Smooth muscle cell (in vitro differentiated cells): ENCODE results near the gene LRGUK. TPM values are rescaled to one million over a fixed set of nuclear protein-coding genes. Genes with fewer than 3 reads are reported as not detected.

ENCODE experiments used
- DNase-seq: peaks from one replicate; lab custom pipeline; 2025; ENCODE audit not compliant: unreplicated experiment; lab: John Stamatoyannopoulos, UW
- H2AFZ ChIP-seq: fragments of 200-600 bp; sonication (generic); 2 replicates; pipeline ENCODE4 v1.6.0; 2016; ENCODE audit warnings: antibody characterized with exemption, low read depth, mild to moderate bottlenecking
- H3F3A ChIP-seq: fragments of 200-600 bp; sonication (generic); 2 replicates; pipeline ENCODE4 v1.6.0; 2017; ENCODE audit warnings: antibody characterized with exemption, low read depth
- H3K27ac ChIP-seq: fragments of 200-600 bp; sonication (generic); 2 replicates; pipeline ENCODE4 v1.5.1; 2016; ENCODE audit warnings: low read depth, mild to moderate bottlenecking
- H3K27me3 ChIP-seq: fragments of 200-600 bp; sonication (generic); 2 replicates; pipeline ENCODE4 v1.6.1; 2016; ENCODE audit warnings: low read depth, mild to moderate bottlenecking
- H3K36me3 ChIP-seq: fragments of 200-600 bp; sonication (generic); 2 replicates; pipeline ENCODE4 v1.5.1; 2016; ENCODE audit warnings: low read depth
- H3K4me1 ChIP-seq: fragments of 200-600 bp; sonication (generic); 2 replicates; pipeline ENCODE4 v1.5.1; 2016; ENCODE audit warnings: low read depth
- H3K4me2 ChIP-seq: fragments of 200-600 bp; sonication (generic); 2 replicates; pipeline ENCODE4 v1.6.0; 2016; ENCODE audit warnings: mild to moderate bottlenecking
- H3K4me3 ChIP-seq: fragments of 200-600 bp; sonication (generic); 2 replicates; pipeline ENCODE4 v1.5.1; 2016; ENCODE audit warnings: mild to moderate bottlenecking
- H3K79me2 ChIP-seq: fragments of 200-600 bp; sonication (generic); 2 replicates; pipeline ENCODE4 v1.6.0; 2016; ENCODE audit warnings: low read depth, mild to moderate bottlenecking
- H3K9ac ChIP-seq: fragments of 200-600 bp; sonication (generic); 2 replicates; pipeline ENCODE4 v1.6.0; 2016; ENCODE audit warnings: low read depth
- H3K9me3 ChIP-seq: fragments of 200-600 bp; sonication (generic); replicated peaks from 2 replicates; pipeline ENCODE4 v1.5.1; 2016; ENCODE audit warnings: low read depth
- H4K20me1 ChIP-seq: fragments of 200-600 bp; sonication (generic); 2 replicates; pipeline ENCODE4 v1.6.0; 2016; ENCODE audit warnings: low read depth
- WGBS: methylation state at CpG from one replicate; pipeline ENCODE4 v1.1.7; 2016; ENCODE audit warnings: low lambda C conversion rate; 5-methylcytosine and 5-hydroxymethylcytosine counted together
- polyA plus RNA-seq: library from polyadenylated mRNA; unstranded; fragments of >200 nt; fragmentation: Nextera tagmentation; extraction: Ambion mirVana; gene quantifications from 2 replicates; pipeline ENCODE4 v1.2.1, GENCODE V29; 2016
- total RNA-seq: library from RNA; depleted of rRNA; stranded (reverse); fragments of >200 nt; gene quantifications from 2 replicates; pipeline ENCODE4 v1.2.3, GENCODE V29; 2014
- TF ChIP-seq, protein P1 (sequence below): fragments of 200-600 bp; sonication (generic); IDR thresholded peaks from 2 replicates; pipeline ENCODE4 v1.5.1; 2017; ENCODE audit warnings: borderline replicate concordance, mild to moderate bottlenecking, antibody characterized with exemption; ENCODE audit not compliant: insufficient read depth, poor library complexity, severe bottlenecking

LRGUK gene
- total and polyA plus RNA-seq, 2 experiments from 2014 or later: 0.18 TPM; not detected in 1

DNA sequence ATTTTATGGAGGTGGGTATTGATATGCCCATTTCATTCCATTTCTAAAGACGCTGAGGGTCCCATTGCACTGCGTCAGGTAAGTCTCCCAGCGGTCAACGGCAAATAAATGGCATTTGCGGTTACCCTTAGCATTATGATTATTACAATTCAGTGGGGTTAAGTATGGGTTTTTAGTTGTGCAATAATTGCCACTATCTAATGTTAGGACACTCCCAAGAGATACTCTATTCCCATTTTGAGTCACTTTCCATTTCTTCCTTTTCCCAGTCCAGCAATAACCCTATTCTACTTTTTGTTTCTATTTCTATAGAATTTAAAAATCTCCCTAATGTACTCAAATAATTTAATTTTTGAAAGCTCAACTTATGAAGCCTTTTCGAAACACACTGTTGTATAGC, 185.6 kb downstream of the LRGUK start:
- Histone ChIP-seq H4K20me1 (no peaks in the 10 kb centered on the region), H3F3A (no peaks in the 10 kb centered on the region), H3K4me1 (no peaks in the 10 kb centered on the region), H3K4me2 (no peak overlapping the region), H3K27ac (no peak overlapping the region), H3K27me3 (no peaks in the 10 kb centered on the region), H2AFZ (no peak overlapping the region), H3K79me2 (peaks cover 30% of the 10 kb centered on the region), H3K36me3 (no peaks in the 10 kb centered on the region), H3K9ac (no peak overlapping the region), H3K9me3 (no peaks in the 10 kb centered on the region), H3K4me3 (no peak overlapping the region)
- 93% methylated on average over 6 of the region's 6 CpGs for WGBS
- TF ChIP-seq, protein P1, sequence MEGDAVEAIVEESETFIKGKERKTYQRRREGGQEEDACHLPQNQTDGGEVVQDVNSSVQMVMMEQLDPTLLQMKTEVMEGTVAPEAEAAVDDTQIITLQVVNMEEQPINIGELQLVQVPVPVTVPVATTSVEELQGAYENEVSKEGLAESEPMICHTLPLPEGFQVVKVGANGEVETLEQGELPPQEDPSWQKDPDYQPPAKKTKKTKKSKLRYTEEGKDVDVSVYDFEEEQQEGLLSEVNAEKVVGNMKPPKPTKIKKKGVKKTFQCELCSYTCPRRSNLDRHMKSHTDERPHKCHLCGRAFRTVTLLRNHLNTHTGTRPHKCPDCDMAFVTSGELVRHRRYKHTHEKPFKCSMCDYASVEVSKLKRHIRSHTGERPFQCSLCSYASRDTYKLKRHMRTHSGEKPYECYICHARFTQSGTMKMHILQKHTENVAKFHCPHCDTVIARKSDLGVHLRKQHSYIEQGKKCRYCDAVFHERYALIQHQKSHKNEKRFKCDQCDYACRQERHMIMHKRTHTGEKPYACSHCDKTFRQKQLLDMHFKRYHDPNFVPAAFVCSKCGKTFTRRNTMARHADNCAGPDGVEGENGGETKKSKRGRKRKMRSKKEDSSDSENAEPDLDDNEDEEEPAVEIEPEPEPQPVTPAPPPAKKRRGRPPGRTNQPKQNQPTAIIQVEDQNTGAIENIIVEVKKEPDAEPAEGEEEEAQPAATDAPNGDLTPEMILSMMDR: no peak
- DNase-seq: no peak

DNA sequence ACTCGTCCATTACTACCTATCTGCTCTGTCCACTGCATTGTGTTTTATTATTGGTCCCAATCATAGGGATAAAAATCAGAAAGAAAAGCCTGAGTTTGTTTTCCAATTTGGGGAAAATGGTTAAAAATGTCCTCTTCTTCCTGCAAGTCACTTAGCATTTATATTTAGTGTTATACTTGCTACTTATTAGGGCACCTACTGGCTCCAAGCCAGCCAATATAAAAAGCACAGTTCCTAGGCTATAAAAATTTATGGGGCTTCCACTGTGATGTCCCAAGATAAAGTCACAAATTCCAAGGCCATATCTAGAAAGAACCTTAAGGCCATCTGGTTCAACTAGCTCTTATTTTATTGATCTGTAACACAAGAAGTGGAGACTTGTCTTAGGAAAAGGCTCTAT, 186.4 kb downstream of the LRGUK start:
- H3K4me2 ChIP-seq: no peak overlapping the region
- no peak overlapping the region for H3K27ac ChIP-seq
- no peaks in the 10 kb centered on the region for H3K36me3 ChIP-seq
- H3K4me1 ChIP-seq: no peaks in the 10 kb centered on the region
- WGBS: 97% methylated on average over 1 of the region's 1 CpG
- H4K20me1 ChIP-seq: no peaks in the 10 kb centered on the region
- TF ChIP-seq, protein P1: no peak
- H3K9ac ChIP-seq: no peak overlapping the region
- DNase-seq: no peak
- no peak overlapping the region for H3K4me3 ChIP-seq
- no peaks in the 10 kb centered on the region for H3K9me3 ChIP-seq
- H2AFZ ChIP-seq: no peak overlapping the region
- no peaks in the 10 kb centered on the region for H3F3A ChIP-seq
- H3K27me3 ChIP-seq: no peaks in the 10 kb centered on the region
- H3K79me2 ChIP-seq: peaks cover 30% of the 10 kb centered on the region

Other genes with a start within 250 kb of the LRGUK start
- 14.5 and 21.3 TPM in 2 replicates for gene SLC35B4, start 189.6 kb downstream of the LRGUK start, total RNA-seq
- 19.8 and 26.7 TPM in 2 replicates for gene SLC35B4, start 189.6 kb downstream of the LRGUK start, polyA plus RNA-seq